Measurements from ENCODE around the gene FTO.

DNA sequence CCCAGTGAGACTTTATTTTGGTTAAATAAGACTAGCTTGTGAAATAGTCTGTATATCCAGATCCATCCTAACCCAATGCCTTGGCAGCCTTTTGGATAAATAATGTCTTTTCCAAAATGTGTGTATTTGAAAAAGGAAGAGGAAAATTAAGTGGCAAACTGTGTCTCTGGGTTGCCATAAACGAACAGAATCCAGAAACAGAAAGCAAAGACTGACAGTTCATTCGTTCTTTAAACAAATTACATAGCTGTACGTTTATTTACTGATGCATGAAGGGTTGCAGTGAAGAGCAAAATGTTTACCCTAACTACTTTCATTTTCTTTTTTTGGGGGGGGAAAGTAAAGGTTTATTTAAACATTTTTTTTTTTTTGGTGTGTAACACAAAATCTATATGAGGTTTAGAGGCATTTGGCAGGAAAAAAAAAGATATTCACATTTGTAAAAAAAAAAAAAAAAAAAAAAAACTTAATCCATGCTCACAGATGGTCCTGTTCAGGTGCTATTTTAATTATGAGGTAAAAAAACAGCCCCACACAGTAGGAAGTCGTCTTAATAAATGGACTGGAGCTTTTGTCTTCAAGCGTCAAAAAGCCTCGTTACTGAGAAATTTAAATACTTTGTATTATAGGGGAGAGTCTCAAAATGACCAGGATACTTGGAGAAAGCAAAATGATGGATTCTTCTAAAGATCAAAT is 245.9 kb downstream of the FTO start:
- no peak for TF ChIP-seq POLR2AphosphoS5 (IDR thresholded peaks at IDR 0.05; ENCODE audit: borderline replicate concordance, low read depth, low read length)
- no peak for TF ChIP-seq EZH2 (IDR thresholded peaks at IDR 0.05)
- no peak for TF ChIP-seq FOXP2 (optimal IDR thresholded peaks at IDR 0.05; ENCODE audit: control extremely low read depth, extremely low read length, insufficient read depth)

Measured in SK-N-MC (cell line).